Right lobe of liver (tissue), 4 donors: ENCODE data around the gene PDSS2.

Source experiments
- CTCF ChIP-seq, 4 donors: fragments of 200-600 bp in 3 of 4; fragments of 450-650 bp in 1 of 4; IDR thresholded peaks; one replicate each; pipeline versions ENCODE4 v1.5.1 to v1.8.0; 2016 to 2022; ENCODE audit warnings: antibody characterized with exemption in 4 of 4, mild to moderate bottlenecking in 2 of 4
- POLR2A ChIP-seq: fragments of 450-650 bp; IDR thresholded peaks from one replicate; pipeline ENCODE4 v1.6.1; 2017; ENCODE audit warnings: antibody characterized with exemption, mild to moderate bottlenecking
- donor health status: DM: no; HTN: no; CAD: no.
- donor health status: DM: no; HTN: no; CAD: no.
- donor health status: DM: no; HTN: yes; CAD: no.

DNA sequence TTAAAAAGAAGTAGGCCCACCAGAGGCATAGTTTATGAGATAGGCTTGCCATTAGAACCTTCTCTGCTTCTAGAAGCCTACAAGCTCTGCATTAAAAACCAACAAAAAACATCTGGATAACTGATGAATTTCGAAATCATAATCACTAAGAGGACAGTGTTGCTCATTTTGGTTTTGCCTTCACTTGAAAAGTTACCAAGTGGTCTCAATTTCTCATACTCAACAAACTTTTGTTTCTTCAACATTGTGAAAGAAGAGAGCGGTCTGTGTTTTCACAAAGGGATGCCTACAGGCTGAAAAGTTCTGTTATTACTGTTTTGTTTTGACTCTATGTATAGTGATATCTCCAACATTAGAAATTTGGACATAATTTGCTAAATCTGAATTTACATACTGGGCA lies 98.9 kb downstream of the PDSS2 start:
- TF ChIP-seq CTCF (IDR thresholded peaks at IDR 0.05) (no peak), POLR2A (no peak)
